A549 (cell line): Measurements from ENCODE around the gene MAPKAP1. TPM values are rescaled to one million over a fixed set of nuclear protein-coding genes. Genes with fewer than 3 reads are reported as not detected.

Experiments
- ATAC-seq, 2 experiments: fragments of 200-7000 bp in 1 of 2; fragments of >200 bp in 1 of 2; cut with Nextera tagmentation in 1 of 2; cut with Tn5 transposase in 1 of 2; 3 replicates each; pipeline versions ENCODE4 v1.8.0 to v1.9.1; 2018 to 2020; ENCODE audit warnings: mild to moderate bottlenecking in 1 of 2, moderate library complexity in 1 of 2
- CTCF ChIA-PET: fragments of 300-600 bp; sonication (Branson Sonifier 250); formaldehyde crosslinking; extraction: SDS; loops from one replicate; lab custom pipeline; 2021; ENCODE audit warnings: antibody characterized with exemption, inconsistent platforms; lab: Yijun Ruan, JAX
- POLR2A ChIA-PET: fragments of 350-600 bp; formaldehyde crosslinking; extraction: SDS; loops from one replicate; lab custom pipeline; 2021; ENCODE audit warnings: antibody characterized with exemption, inconsistent platforms; lab: Yijun Ruan, JAX
- DNase-seq, 2 experiments: peaks; one replicate each; pipeline versions ENCODE4 v3.0.0 to v3.0.0-alpha.2; 2011 to 2016; ENCODE audit warnings: low read depth in 1 of 2, low spot score in 1 of 2
- FAIRE-seq: peaks from 2 replicates; lab custom pipeline; 2011; peaks lifted over from hg19 to GRCh38; lab: Jason Lieb, UNC
- H3K27ac ChIP-seq, 2 experiments: fragments of >200 bp; sonication (Bioruptor Twin); formaldehyde crosslinking; 3 replicates each; pipeline ENCODE4 v1.5.1; 2016 to 2017
- H3K4me1 ChIP-seq: fragments of >200 bp; sonication (Bioruptor Twin); formaldehyde crosslinking; 3 replicates; pipeline ENCODE4 v1.6.1; 2016
- H3K4me2 ChIP-seq: fragments of >200 bp; sonication (Bioruptor Twin); formaldehyde crosslinking; 3 replicates; pipeline ENCODE4 v1.6.1; 2016
- H3K4me3 ChIP-seq: fragments of >200 bp; sonication (Bioruptor Twin); formaldehyde crosslinking; 3 replicates; pipeline ENCODE4 v1.5.1; 2016
- H3K9me3 ChIP-seq: fragments of >200 bp; sonication (Bioruptor Twin); formaldehyde crosslinking; 3 replicates; pipeline ENCODE4 v1.6.1; 2016
- CBX2 ChIP-seq: fragments of 200-600 bp; sonication (generic); IDR thresholded peaks from 2 replicates; pipeline ENCODE4 v1.6.1; 2016; ENCODE audit warnings: low read depth, mild to moderate bottlenecking, borderline replicate concordance
- CEBPB ChIP-seq, 2 experiments: fragments of >200 bp in 1 of 2; sonication (Bioruptor Twin) in 1 of 2; formaldehyde crosslinking in 1 of 2; IDR thresholded peaks; 2 replicates each; pipeline ENCODE4 v1.6.1; 2012 to 2016
- CHD2 ChIP-seq: fragments of 150-350 bp; IDR thresholded peaks from 2 replicates; pipeline ENCODE4 v1.6.1; 2014; ENCODE audit warnings: low read length; ENCODE audit not compliant: partially characterized antibody
- EHF ChIP-seq: fragments of 250-450 bp; sonication (Bioruptor Pico); IDR thresholded peaks from 2 replicates; pipeline ENCODE4 v1.5.0; 2020; ENCODE audit warnings: mild to moderate bottlenecking
- FOSB ChIP-seq: fragments of 250-450 bp; sonication (Bioruptor Pico); IDR thresholded peaks from 2 replicates; pipeline ENCODE4 v1.5.0; 2020; ENCODE audit warnings: mild to moderate bottlenecking, moderate library complexity
- FOSL2 ChIP-seq, 2 experiments: fragments of 450-650 bp in 1 of 2; fragments of >200 bp in 1 of 2; sonication (Bioruptor Twin) in 1 of 2; formaldehyde crosslinking; IDR thresholded peaks; 2 replicates each; pipeline versions ENCODE4 v1.5.0 to v1.6.1; 2016 to 2020; ENCODE audit warnings: mild to moderate bottlenecking in 1 of 2, moderate library complexity in 1 of 2
- GATA3 ChIP-seq: IDR thresholded peaks from 2 replicates; pipeline ENCODE4 v1.6.1; 2012; ENCODE audit warnings: borderline replicate concordance
- HDAC2 ChIP-seq: fragments of 200-600 bp; sonication (generic); IDR thresholded peaks from 2 replicates; pipeline ENCODE4 v1.6.1; 2016
- HEYL ChIP-seq: fragments of 250-450 bp; sonication (Bioruptor Pico); IDR thresholded peaks from 2 replicates; pipeline ENCODE4 v1.8.0; 2021; ENCODE audit warnings: mild to moderate bottlenecking, moderate library complexity
- HOXB5 ChIP-seq: fragments of 250-450 bp; sonication (Bioruptor Pico); IDR thresholded peaks from 2 replicates; pipeline ENCODE4 v1.5.0; 2020; ENCODE audit warnings: mild to moderate bottlenecking, moderate library complexity
- JUN ChIP-seq, 2 experiments: fragments of >200 bp; sonication (Bioruptor Twin); formaldehyde crosslinking; IDR thresholded peaks; 2 replicates in 1 of 2; 3 replicates in 1 of 2; pipeline ENCODE4 v1.6.1; 2016 to 2017
- KDM1A ChIP-seq: fragments of 200-600 bp; sonication (generic); IDR thresholded peaks from 2 replicates; pipeline ENCODE4 v1.6.1; 2016; ENCODE audit warnings: low read depth, mild to moderate bottlenecking
- MAFK ChIP-seq: fragments of 450-650 bp; IDR thresholded peaks from 2 replicates; pipeline ENCODE4 v1.6.1; 2014; ENCODE audit not compliant: partially characterized antibody
- MAZ ChIP-seq: fragments of 150-350 bp; IDR thresholded peaks from 2 replicates; pipeline ENCODE4 v1.6.1; 2014; ENCODE audit warnings: antibody characterized with exemption, low read depth, low read length, borderline replicate concordance
- MYC ChIP-seq: IDR thresholded peaks from 2 replicates; pipeline ENCODE4 v1.6.1; 2012; ENCODE audit warnings: mild to moderate bottlenecking, inconsistent platforms, low read length, improper control_type of control experiment, borderline replicate concordance
- NPAS2 ChIP-seq: fragments of 250-450 bp; sonication (Bioruptor Pico); IDR thresholded peaks from 2 replicates; pipeline ENCODE4 v1.8.0; 2022; ENCODE audit warnings: mild to moderate bottlenecking, moderate library complexity, borderline replicate concordance
- NR3C1 ChIP-seq: fragments of >200 bp; sonication (Bioruptor Twin); formaldehyde crosslinking; IDR thresholded peaks from 3 replicates; pipeline ENCODE4 v1.6.1; 2017
- PHF8 ChIP-seq: fragments of 200-600 bp; sonication (generic); IDR thresholded peaks from 2 replicates; pipeline ENCODE4 v1.6.1; 2016; ENCODE audit warnings: low read depth, mild to moderate bottlenecking, antibody characterized with exemption, moderate library complexity, borderline replicate concordance
- RARB ChIP-seq: fragments of 250-450 bp; sonication (Bioruptor Pico); IDR thresholded peaks from 2 replicates; pipeline ENCODE4 v1.8.0; 2021; ENCODE audit warnings: mild to moderate bottlenecking, moderate library complexity
- RCOR1 ChIP-seq: fragments of 150-350 bp; IDR thresholded peaks from 2 replicates; pipeline ENCODE4 v1.6.1; 2014; ENCODE audit warnings: antibody characterized with exemption, low read length, low read depth
- RFX5 ChIP-seq: fragments of 450-650 bp; IDR thresholded peaks from 2 replicates; pipeline ENCODE4 v1.7.1; 2014; ENCODE audit warnings: antibody characterized with exemption, mild to moderate bottlenecking, moderate library complexity
- RNF2 ChIP-seq: fragments of 200-600 bp; sonication (generic); IDR thresholded peaks from 2 replicates; pipeline ENCODE4 v1.6.1; 2016; ENCODE audit warnings: low read depth, mild to moderate bottlenecking, antibody characterized with exemption, moderate library complexity, borderline replicate concordance
- SREBF2 ChIP-seq: fragments of 450-650 bp; IDR thresholded peaks from 2 replicates; pipeline ENCODE4 v1.6.1; 2014; ENCODE audit warnings: mild to moderate bottlenecking, moderate library complexity
- TP53 ChIP-seq: fragments of 250-450 bp; sonication (Bioruptor Pico); IDR thresholded peaks from 2 replicates; pipeline ENCODE4 v1.5.0; 2021; ENCODE audit warnings: mild to moderate bottlenecking, moderate library complexity
- ZC3H11A ChIP-seq: fragments of 450-650 bp; IDR thresholded peaks from 2 replicates; pipeline ENCODE4 v1.6.1; 2014; ENCODE audit warnings: antibody characterized with exemption, mild to moderate bottlenecking
- ZNF302 ChIP-seq: fragments of 250-450 bp; sonication (Bioruptor Pico); IDR thresholded peaks from 2 replicates; pipeline ENCODE4 v1.9.0; 2021; ENCODE audit warnings: inconsistent platforms, mild to moderate bottlenecking, moderate library complexity
- WGBS: methylation state at CpG from one replicate; pipeline ENCODE4 v1.1.6; 2017; ENCODE audit errors: missing lambda C conversion rate; 5-methylcytosine and 5-hydroxymethylcytosine counted together
- polyA plus RNA-seq, 4 experiments: library from polyadenylated mRNA; depleted of rRNA in 3 of 4; stranded (reverse); fragments of >200 nt; fragmentation: RNase III in 1 of 4; extraction: RNeasy Plus Mini Kit Qiagen cat#74134 plus additional on column Dnase treatment in 1 of 4; gene quantifications; 2 replicates in 3 of 4; 3 replicates in 1 of 4; pipeline ENCODE4 v1.2.3, GENCODE V29; 2011 to 2017
- TF ChIP-seq, protein P1 (sequence below): fragments of >200 bp; sonication (Bioruptor Twin); formaldehyde crosslinking; IDR thresholded peaks from 2 replicates; pipeline ENCODE4 v1.6.1; 2016
- TF ChIP-seq, protein P2 (sequence below): fragments of 250-450 bp; sonication (Bioruptor Pico); IDR thresholded peaks from 2 replicates; pipeline ENCODE4 v1.5.0; 2020; ENCODE audit warnings: low read depth, mild to moderate bottlenecking, moderate library complexity
- TF ChIP-seq, protein P3 (sequence below): fragments of 250-450 bp; sonication (Bioruptor Pico); IDR thresholded peaks from 2 replicates; pipeline ENCODE4 v1.5.0; 2021; ENCODE audit warnings: mild to moderate bottlenecking, moderate library complexity, borderline replicate concordance
- TF ChIP-seq, protein P4 (sequence below): IDR thresholded peaks from 2 replicates; pipeline ENCODE4 v1.6.1; 2012; ENCODE audit warnings: low read depth, borderline replicate concordance
- TF ChIP-seq, protein P5 (sequence below): IDR thresholded peaks from 2 replicates; pipeline ENCODE4 v1.6.1; 2012

The MAPKAP1 gene
- polyA plus RNA-seq, 2 of the 4 experiments (the other 2 are of a cell fraction), result 49.9 to 119 TPM

DNA sequence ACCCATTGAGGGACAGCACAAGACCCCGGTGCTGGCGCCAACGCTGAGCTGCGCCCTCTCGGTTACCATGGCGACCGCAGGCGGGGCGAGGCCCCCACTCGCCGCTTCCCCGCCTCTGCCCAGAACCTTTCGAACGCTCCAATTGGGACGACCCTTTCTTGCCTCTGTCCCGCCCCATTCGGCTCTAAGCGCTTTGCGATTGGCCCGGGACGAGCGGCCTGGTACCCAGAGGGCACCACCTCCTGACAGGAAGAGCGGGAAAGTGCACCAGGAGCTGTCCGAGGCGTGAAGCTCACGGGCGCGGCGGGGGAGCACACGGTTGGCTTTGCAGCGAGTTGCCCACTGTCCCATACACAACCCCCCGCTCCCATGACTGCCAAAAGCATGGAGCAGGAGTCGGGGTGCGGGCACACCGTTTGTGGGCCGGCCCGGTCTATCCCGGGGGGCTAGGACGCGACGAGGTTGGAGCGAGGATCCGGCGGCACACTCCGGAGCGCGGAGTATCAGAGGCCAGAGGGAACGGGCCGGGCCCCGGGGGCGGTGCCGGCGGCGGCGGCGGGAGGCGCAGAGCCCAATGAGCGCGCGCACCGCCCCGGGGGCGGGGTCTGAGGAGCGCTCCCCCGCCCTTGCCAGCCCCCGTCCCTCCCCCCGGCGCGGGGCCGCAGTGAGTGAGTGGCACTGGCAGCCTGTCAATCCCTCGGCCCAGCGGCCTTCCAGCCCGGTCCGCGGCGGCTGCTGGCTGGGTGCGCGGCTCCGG, 39.2 kb upstream of the MAPKAP1 start (continued):
- TF ChIP-seq, protein P1, sequence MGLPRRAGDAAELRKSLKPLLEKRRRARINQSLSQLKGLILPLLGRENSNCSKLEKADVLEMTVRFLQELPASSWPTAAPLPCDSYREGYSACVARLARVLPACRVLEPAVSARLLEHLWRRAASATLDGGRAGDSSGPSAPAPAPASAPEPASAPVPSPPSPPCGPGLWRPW, result no peak
- TF ChIP-seq RNF2 (peak; percentile 38; the same call in 1 of the 2 replicates), HOXB5 (CRISPR knock-in tag) (peak; percentile 88), HEYL (CRISPR knock-in tag) (no peak), TP53 (peak; percentile 80), RARB (CRISPR knock-in tag) (no peak), ZC3H11A (no peak), FOSL2 (IDR thresholded peaks at IDR 0.05) (no peak), FOSL2 (CRISPR knock-in tag; IDR thresholded peaks at IDR 0.05) (peak; percentile 23), KDM1A (no peak), CHD2 (no peak), SREBF2 (no peak), PHF8 (peak; percentile 35; the same call in 1 of the 2 replicates), JUN (IDR thresholded peaks at IDR 0.05) (no peak; a peak in 1 of 5 replicates), MAZ (no peak; the same call in 1 of the 2 replicates), ZNF302 (CRISPR knock-in tag) (0 out of 2 replicates have a peak, but pooled peaks have one; percentile 42), MAFK (no peak), FOSB (CRISPR knock-in tag) (no peak)
- TF ChIP-seq, protein P2, sequence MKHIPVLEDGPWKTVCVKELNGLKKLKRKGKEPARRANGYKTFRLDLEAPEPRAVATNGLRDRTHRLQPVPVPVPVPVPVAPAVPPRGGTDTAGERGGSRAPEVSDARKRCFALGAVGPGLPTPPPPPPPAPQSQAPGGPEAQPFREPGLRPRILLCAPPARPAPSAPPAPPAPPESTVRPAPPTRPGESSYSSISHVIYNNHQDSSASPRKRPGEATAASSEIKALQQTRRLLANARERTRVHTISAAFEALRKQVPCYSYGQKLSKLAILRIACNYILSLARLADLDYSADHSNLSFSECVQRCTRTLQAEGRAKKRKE, result peak; percentile 90; the same call in 1 of the 2 replicates
- TF ChIP-seq, protein P3, sequence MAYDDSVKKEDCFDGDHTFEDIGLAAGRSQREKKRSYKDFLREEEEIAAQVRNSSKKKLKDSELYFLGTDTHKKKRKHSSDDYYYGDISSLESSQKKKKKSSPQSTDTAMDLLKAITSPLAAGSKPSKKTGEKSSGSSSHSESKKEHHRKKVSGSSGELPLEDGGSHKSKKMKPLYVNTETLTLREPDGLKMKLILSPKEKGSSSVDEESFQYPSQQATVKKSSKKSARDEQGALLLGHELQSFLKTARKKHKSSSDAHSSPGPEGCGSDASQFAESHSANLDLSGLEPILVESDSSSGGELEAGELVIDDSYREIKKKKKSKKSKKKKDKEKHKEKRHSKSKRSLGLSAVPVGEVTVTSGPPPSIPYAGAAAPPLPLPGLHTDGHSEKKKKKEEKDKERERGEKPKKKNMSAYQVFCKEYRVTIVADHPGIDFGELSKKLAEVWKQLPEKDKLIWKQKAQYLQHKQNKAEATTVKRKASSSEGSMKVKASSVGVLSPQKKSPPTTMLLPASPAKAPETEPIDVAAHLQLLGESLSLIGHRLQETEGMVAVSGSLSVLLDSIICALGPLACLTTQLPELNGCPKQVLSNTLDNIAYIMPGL (CRISPR knock-in tag), result no peak
- TF ChIP-seq, protein P4, sequence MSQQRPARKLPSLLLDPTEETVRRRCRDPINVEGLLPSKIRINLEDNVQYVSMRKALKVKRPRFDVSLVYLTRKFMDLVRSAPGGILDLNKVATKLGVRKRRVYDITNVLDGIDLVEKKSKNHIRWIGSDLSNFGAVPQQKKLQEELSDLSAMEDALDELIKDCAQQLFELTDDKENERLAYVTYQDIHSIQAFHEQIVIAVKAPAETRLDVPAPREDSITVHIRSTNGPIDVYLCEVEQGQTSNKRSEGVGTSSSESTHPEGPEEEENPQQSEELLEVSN, result peak; percentile 100

DNA sequence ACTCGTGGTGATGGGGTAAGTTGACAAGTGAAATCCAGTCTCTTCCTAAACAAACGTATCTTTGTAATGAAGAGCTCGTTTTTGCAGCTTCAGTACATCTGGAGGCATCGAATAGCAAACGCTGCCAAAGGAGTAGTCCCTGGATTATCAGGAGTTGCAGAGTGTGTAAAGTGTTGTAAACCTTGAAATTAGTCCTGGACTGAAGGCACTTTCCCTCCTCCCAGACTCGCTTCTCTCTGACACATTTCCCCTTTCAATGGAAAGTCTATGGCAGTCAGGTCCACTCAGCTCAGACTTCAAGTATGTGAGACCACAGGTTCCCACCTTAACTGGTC, 38.6 kb upstream of the MAPKAP1 start:
- ATAC-seq, result no peak
- H3K9me3 ChIP-seq, result no peaks in the 10 kb centered on the region
- H3K4me3 ChIP-seq, result peak overlapping the region; percentile 74
- ChIA-PET POLR2A (interaction anchor here (2.3 kb wide), 1 partner anchor 39 kb away, joined by 17 read pairs; the partner anchor contains the start of gene MAPKAP1), CTCF (interaction anchor here (0.9 to 1.3 kb wide), 3 partner anchors 31 to 209 kb away, joined by 3 to 5 read pairs (median 4); partner anchors contain the start of gene MAPKAP1)
- peak overlapping the region; percentile 84 for H3K4me2 ChIP-seq
- no peak for DNase-seq
- FAIRE-seq, result no peak
- H3K4me1 ChIP-seq, result peaks cover 10% of the 10 kb centered on the region; the same call in 1 of the 3 replicates
- TF ChIP-seq HDAC2, result no peak
- TF ChIP-seq, protein P4, result no peak
- TF ChIP-seq MAZ, result no peak
- TF ChIP-seq TP53, result no peak
- TF ChIP-seq GATA3, result no peak
- no peak for TF ChIP-seq RCOR1
- no peak for TF ChIP-seq NPAS2 (CRISPR knock-in tag)
- TF ChIP-seq MAFK, result no peak
- TF ChIP-seq RNF2, result no peak
- no peak for TF ChIP-seq RFX5
- TF ChIP-seq CEBPB (IDR thresholded peaks at IDR 0.05), result no peak
- TF ChIP-seq ZC3H11A, result no peak
- no peak for TF ChIP-seq MYC
- no peak for TF ChIP-seq ZNF302 (CRISPR knock-in tag)
- TF ChIP-seq, protein P5, sequence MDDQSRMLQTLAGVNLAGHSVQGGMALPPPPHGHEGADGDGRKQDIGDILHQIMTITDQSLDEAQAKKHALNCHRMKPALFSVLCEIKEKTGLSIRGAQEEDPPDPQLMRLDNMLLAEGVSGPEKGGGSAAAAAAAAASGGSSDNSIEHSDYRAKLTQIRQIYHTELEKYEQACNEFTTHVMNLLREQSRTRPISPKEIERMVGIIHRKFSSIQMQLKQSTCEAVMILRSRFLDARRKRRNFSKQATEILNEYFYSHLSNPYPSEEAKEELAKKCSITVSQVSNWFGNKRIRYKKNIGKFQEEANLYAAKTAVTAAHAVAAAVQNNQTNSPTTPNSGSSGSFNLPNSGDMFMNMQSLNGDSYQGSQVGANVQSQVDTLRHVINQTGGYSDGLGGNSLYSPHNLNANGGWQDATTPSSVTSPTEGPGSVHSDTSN, result no peak
- no peak for TF ChIP-seq SREBF2
- TF ChIP-seq EHF (CRISPR knock-in tag), result no peak
- no peak for TF ChIP-seq CHD2
- TF ChIP-seq CBX2, result no peak
- no peak for TF ChIP-seq NR3C1
- peak overlapping the region in 1 of 2 experiments; percentile 97; a peak in 2 of 6 replicates for H3K27ac ChIP-seq
- WGBS, result 21% methylated on average over 6 of the region's 6 CpGs
